Gastrocnemius medialis (tissue), 4 donors: Measurements from ENCODE around the gene CEP170B. TPM values are rescaled to one million over a fixed set of nuclear protein-coding genes. Genes with fewer than 3 reads are reported as not detected.
"Not testable (repeated sequence)": the region's sequence is repeated elsewhere in the genome, so short reads cannot be mapped to it uniquely, and the experiment has no call there.

Experiments used
- ATAC-seq, 2 donors: fragments of 150-250 bp; one replicate each; pipeline ENCODE4 v1.9.1; 2016
- DNase-seq, 2 donors: peaks; one replicate each; pipeline ENCODE4 v3.0.0-alpha.2; 2019
- H3K27ac ChIP-seq, 4 donors: fragments of 200-600 bp; sonication (generic); 1 replicate in 1 of 4; 2 replicates in 3 of 4; pipeline ENCODE4 v1.5.1; 2016 to 2018; ENCODE audit warnings: mild to moderate bottlenecking in 2 of 4, moderate library complexity in 1 of 4
- H3K27me3 ChIP-seq, 3 donors: fragments of 200-600 bp; sonication (generic) in 2 of 3; 1 replicate in 1 of 3; 2 replicates in 2 of 3; pipeline versions ENCODE4 v1.5.1 to v1.6.0; 2016 to 2019; ENCODE audit warnings: mild to moderate bottlenecking in 1 of 3, moderate library complexity in 1 of 3
- H3K36me3 ChIP-seq, 2 donors: fragments of 200-600 bp; sonication (generic) in 1 of 2; one replicate each; pipeline ENCODE4 v1.5.1; 2017 to 2018
- H3K4me1 ChIP-seq, 2 donors: fragments of 200-600 bp; sonication (generic) in 1 of 2; one replicate each; pipeline ENCODE4 v1.5.1; 2016 to 2017; ENCODE audit warnings: mild to moderate bottlenecking in 2 of 2
- H3K4me3 ChIP-seq, 4 donors: fragments of 200-600 bp; sonication (generic) in 3 of 4; 1 replicate in 1 of 4; 2 replicates in 3 of 4; pipeline ENCODE4 v1.5.1; 2016 to 2019; ENCODE audit warnings: mild to moderate bottlenecking in 2 of 4
- H3K9me3 ChIP-seq, 3 donors: fragments of 200-600 bp; sonication (generic) in 2 of 3; 1 replicate in 1 of 3; 2 replicates in 2 of 3; pipeline ENCODE4 v1.5.1; 2016 to 2019
- POLR2A ChIP-seq, 2 donors: fragments of 450-650 bp; IDR thresholded peaks; one replicate each; pipeline ENCODE4 v1.6.1; 2017; ENCODE audit warnings: antibody characterized with exemption in 2 of 2, mild to moderate bottlenecking in 2 of 2, moderate library complexity in 2 of 2
- in situ Hi-C, 4 donors: fragments of 200-750 bp; cut with MboI; loops; one replicate each; pipeline versions ENCODE4 v1.15.0 to v1.8.0; 2017; ENCODE audit warnings: low sequenced_read_pairs in 4 of 4
- intact Hi-C: fragments of 100-400 bp; cut with DNase I; formaldehyde crosslinking; loops from one replicate; pipeline ENCODE4 v1.15.1; 2023; ENCODE audit warnings: low total_unique reads
- total RNA-seq, 4 donors: library from RNA; depleted of rRNA; stranded (reverse); fragments of >200 nt; gene quantifications; one replicate each; pipeline versions ENCODE4 v1.1.0 to v1.2.3, GENCODE V29; 2016
- TF ChIP-seq, protein P1 (sequence below), 5 experiments: fragments of 450-650 bp in 3 of 5; fragments of 200-600 bp in 2 of 5; sonication (generic) in 2 of 5; IDR thresholded peaks in 4 of 5; conservative IDR thresholded peaks in 1 of 5; 1 replicate in 4 of 5; 2 replicates in 1 of 5; pipeline ENCODE4 v1.5.1; 2016 to 2019; ENCODE audit warnings: antibody characterized with exemption in 5 of 5, mild to moderate bottlenecking in 3 of 5, moderate library complexity in 3 of 5

Gene CEP170B
- total RNA-seq, 4 donors from 2014 or later = 4.5 to 13.0 (median 7.1) TPM

GRCh38 chr14:104903990-104904389 is 38.9 kb downstream of the CEP170B start:
- H3K27ac ChIP-seq = no peak overlapping the region
- in situ Hi-C loops (no loop called here), intact Hi-C loops (no loop called here)
- H3K4me1 ChIP-seq = no peaks in the 10 kb centered on the region
- no peaks in the 10 kb centered on the region for H3K36me3 ChIP-seq
- H3K4me3 ChIP-seq = no peak overlapping the region
- no peaks in the 10 kb centered on the region for H3K9me3 ChIP-seq
- no peak for TF ChIP-seq POLR2A (IDR thresholded peaks at IDR 0.05)
- TF ChIP-seq, protein P1, sequence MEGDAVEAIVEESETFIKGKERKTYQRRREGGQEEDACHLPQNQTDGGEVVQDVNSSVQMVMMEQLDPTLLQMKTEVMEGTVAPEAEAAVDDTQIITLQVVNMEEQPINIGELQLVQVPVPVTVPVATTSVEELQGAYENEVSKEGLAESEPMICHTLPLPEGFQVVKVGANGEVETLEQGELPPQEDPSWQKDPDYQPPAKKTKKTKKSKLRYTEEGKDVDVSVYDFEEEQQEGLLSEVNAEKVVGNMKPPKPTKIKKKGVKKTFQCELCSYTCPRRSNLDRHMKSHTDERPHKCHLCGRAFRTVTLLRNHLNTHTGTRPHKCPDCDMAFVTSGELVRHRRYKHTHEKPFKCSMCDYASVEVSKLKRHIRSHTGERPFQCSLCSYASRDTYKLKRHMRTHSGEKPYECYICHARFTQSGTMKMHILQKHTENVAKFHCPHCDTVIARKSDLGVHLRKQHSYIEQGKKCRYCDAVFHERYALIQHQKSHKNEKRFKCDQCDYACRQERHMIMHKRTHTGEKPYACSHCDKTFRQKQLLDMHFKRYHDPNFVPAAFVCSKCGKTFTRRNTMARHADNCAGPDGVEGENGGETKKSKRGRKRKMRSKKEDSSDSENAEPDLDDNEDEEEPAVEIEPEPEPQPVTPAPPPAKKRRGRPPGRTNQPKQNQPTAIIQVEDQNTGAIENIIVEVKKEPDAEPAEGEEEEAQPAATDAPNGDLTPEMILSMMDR (IDR thresholded peaks at IDR 0.05 in 4 of 5, conservative IDR thresholded peaks at IDR 0.05 in 1 of 5) = no peak
- no peak for DNase-seq
- no peak for ATAC-seq
- H3K27me3 ChIP-seq = no peaks in the 10 kb centered on the region

GRCh38 chr14:104904650-104905578 is 39.8 kb downstream of the CEP170B start:
- intact Hi-C loops, H3K27ac ChIP-seq, ATAC-seq, DNase-seq, H3K9me3 ChIP-seq, H3K36me3 ChIP-seq, H3K4me3 ChIP-seq, H3K4me1 ChIP-seq, in situ Hi-C loops, H3K27me3 ChIP-seq: not testable (repeated sequence)

- H3K9me3 ChIP-seq, DNase-seq, H3K4me1 ChIP-seq, H3K27me3 ChIP-seq, in situ Hi-C loops, H3K36me3 ChIP-seq, H3K4me3 ChIP-seq, intact Hi-C loops, H3K27ac ChIP-seq, ATAC-seq: not testable (repeated sequence)
Measured at GRCh38 chr14:104905579-104905933, 40.5 kb downstream of the CEP170B start.

DNA sequence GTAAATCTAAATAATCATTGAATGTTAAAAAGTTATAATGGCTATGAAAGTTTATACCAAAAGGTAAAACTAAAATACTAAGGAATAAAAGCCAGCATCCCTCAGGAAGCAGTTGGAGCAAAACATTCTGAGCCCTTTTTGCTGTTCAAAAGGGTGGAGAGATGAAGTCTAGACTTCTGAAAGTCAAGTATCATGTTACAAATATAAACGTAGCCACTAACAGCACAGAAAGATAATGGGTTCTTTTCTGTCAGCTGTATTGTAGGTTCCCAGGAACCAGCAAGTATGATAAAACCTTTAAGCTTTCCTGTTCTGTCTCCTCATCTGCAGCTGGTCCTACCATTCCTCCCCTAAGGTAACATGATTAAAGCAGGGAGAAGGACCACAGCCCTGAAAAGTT is 43.2 kb downstream of the CEP170B start:
- Histone ChIP-seq H3K36me3 (no peaks in the 10 kb centered on the region), H3K4me3 (no peak overlapping the region), H3K4me1 (no peaks in the 10 kb centered on the region), H3K27ac (no peak overlapping the region), H3K27me3 (peaks cover 0 to 14% (median 6%) of the 10 kb centered on the region in 3 donors), H3K9me3 (no peaks in the 10 kb centered on the region)
- in situ Hi-C loops = no loop called here
- intact Hi-C loops = no loop called here
- DNase-seq = no peak
- no peak for ATAC-seq
- no peak for TF ChIP-seq POLR2A (IDR thresholded peaks at IDR 0.05)
- TF ChIP-seq, protein P1 (IDR thresholded peaks at IDR 0.05 in 4 of 5, conservative IDR thresholded peaks at IDR 0.05 in 1 of 5) = no peak

- Histone ChIP-seq H3K27ac (no peak overlapping the region), H3K27me3 (peaks cover 0 to 14% (median 7%) of the 10 kb centered on the region in 3 donors), H3K4me3 (no peak overlapping the region), H3K4me1 (no peaks in the 10 kb centered on the region), H3K9me3 (no peaks in the 10 kb centered on the region), H3K36me3 (no peaks in the 10 kb centered on the region)
- DNase-seq (no peak), ATAC-seq (no peak)
- TF ChIP-seq, protein P1 (IDR thresholded peaks at IDR 0.05 in 4 of 5, conservative IDR thresholded peaks at IDR 0.05 in 1 of 5) = no peak
- TF ChIP-seq POLR2A (IDR thresholded peaks at IDR 0.05) = no peak
- intact Hi-C loops = no loop called here
- in situ Hi-C loops = no loop called here
Measured at GRCh38 chr14:104912053-104912452, 47.0 kb downstream of the CEP170B start.
